Endothelial cell of umbilical vein (primary cell): ENCODE results near the gene CNRIP1. TPM values are rescaled to one million over a fixed set of nuclear protein-coding genes. Genes with fewer than 3 reads are reported as not detected.

Experiments
- BruUV-seq: library from RNA; stranded (reverse); fragments of 400-500 nt; replicated peaks from 2 replicates; lab custom pipeline; 2021; lab: Mats Ljungman, UMichigan
- CTCF ChIA-PET: fragments of 300-600, 350-600 bp; sonication (Branson Sonifier 250); formaldehyde crosslinking; loops from one replicate; lab custom pipeline; 2021; ENCODE audit warnings: antibody characterized with exemption, inconsistent platforms; lab: Charles Lee
- POLR2A ChIA-PET: fragments of 300-600, 350-600 bp; sonication (Branson Sonifier 250); formaldehyde crosslinking; loops from one replicate; lab custom pipeline; 2021; ENCODE audit warnings: antibody characterized with exemption, inconsistent platforms; lab: Charles Lee
- DNase-seq: peaks from one replicate; pipeline ENCODE4 v3.0.0-alpha.2; 2011; ENCODE audit warnings: low read depth, low spot score
- FAIRE-seq: peaks from 2 replicates; lab custom pipeline; 2011; peaks lifted over from hg19 to GRCh38; lab: Jason Lieb, UNC
- H2AFZ ChIP-seq: 2 replicates; pipeline ENCODE4 v1.6.0; 2012; ENCODE audit warnings: low read depth, low read length, control low read depth, inconsistent platforms
- H3K27ac ChIP-seq: 2 replicates; pipeline ENCODE4 v1.5.1; 2011; ENCODE audit warnings: low read depth, mild to moderate bottlenecking, control low read depth, low read length, moderate library complexity; ENCODE audit not compliant: insufficient read depth
- H3K27me3 ChIP-seq, 2 experiments: 2 replicates each; pipeline versions ENCODE4 v1.6.0 to v1.6.1; 2011; ENCODE audit warnings: low read length in 2 of 2, mixed read lengths in 1 of 2; ENCODE audit not compliant: control insufficient read depth in 2 of 2, insufficient read depth in 2 of 2
- H3K36me3 ChIP-seq, 2 experiments: 2 replicates in 1 of 2; 3 replicates in 1 of 2; pipeline ENCODE4 v1.5.1; 2011; ENCODE audit warnings: low read length in 2 of 2, mild to moderate bottlenecking in 1 of 2, moderate library complexity in 1 of 2; ENCODE audit not compliant: control insufficient read depth in 2 of 2, insufficient read depth in 2 of 2; ENCODE audit errors: extremely low read depth in 1 of 2
- H3K4me1 ChIP-seq: 3 replicates; pipeline ENCODE4 v1.5.1; 2011; ENCODE audit warnings: mild to moderate bottlenecking, low read length; ENCODE audit not compliant: control insufficient read depth, insufficient read depth; ENCODE audit errors: extremely low read depth
- H3K4me2 ChIP-seq: 2 replicates; pipeline ENCODE4 v1.6.1; 2011; ENCODE audit warnings: low read length, control low read depth, mixed read lengths; ENCODE audit not compliant: insufficient read depth
- H3K4me3 ChIP-seq, 3 experiments: fragments of 200-600 bp in 1 of 3; sonication (generic), shearing (Covaris generic) in 1 of 3; replicated peaks in 1 of 3; 2 replicates each; pipeline ENCODE4 v1.5.1; 2011 to 2016; ENCODE audit warnings: control low read depth in 3 of 3, low read length in 3 of 3, mild to moderate bottlenecking in 2 of 3, inconsistent platforms in 1 of 3, low read depth in 1 of 3, moderate library complexity in 1 of 3; ENCODE audit not compliant: insufficient read depth in 1 of 3
- H3K79me2 ChIP-seq: 2 replicates; pipeline ENCODE4 v1.6.0; 2012; ENCODE audit warnings: low read length, inconsistent platforms; ENCODE audit not compliant: control insufficient read depth, insufficient read depth
- H3K9ac ChIP-seq: replicated peaks from 2 replicates; pipeline ENCODE3; 2011; ENCODE audit warnings: low read length, control low read depth; ENCODE audit not compliant: insufficient read depth; ENCODE audit errors: extremely low read depth
- H3K9me1 ChIP-seq: replicated peaks from 3 replicates; pipeline ENCODE4 v1.6.0; 2011; ENCODE audit warnings: mild to moderate bottlenecking, low read length; ENCODE audit not compliant: control insufficient read depth, insufficient read depth; ENCODE audit errors: extremely low read depth
- H3K9me3 ChIP-seq: replicated peaks from 2 replicates; pipeline ENCODE4 v1.5.1; 2012; ENCODE audit warnings: low read length, inconsistent platforms; ENCODE audit not compliant: control insufficient read depth, insufficient read depth
- H4K20me1 ChIP-seq: replicated peaks from 2 replicates; pipeline ENCODE3; 2011; ENCODE audit warnings: mild to moderate bottlenecking, low read length; ENCODE audit not compliant: control insufficient read depth, insufficient read depth; ENCODE audit errors: extremely low read depth
- CTCF ChIP-seq, 2 donors: IDR thresholded peaks; 1 replicate in 1 of 2; 2 replicates in 1 of 2; pipeline ENCODE4 v1.5.1; 2011; ENCODE audit warnings: low read length in 2 of 2, mild to moderate bottlenecking in 2 of 2, moderate library complexity in 2 of 2, control low read depth in 1 of 2, inconsistent platforms in 1 of 2, low read depth in 1 of 2; ENCODE audit not compliant: insufficient read depth in 1 of 2; ENCODE audit errors: extremely low read depth in 1 of 2
- EZH2 ChIP-seq: IDR thresholded peaks from 2 replicates; pipeline ENCODE4 v1.6.1; 2012; ENCODE audit warnings: borderline replicate concordance, low read depth, mild to moderate bottlenecking, moderate library complexity, low read length, inconsistent platforms; ENCODE audit not compliant: severe bottlenecking
- FOS ChIP-seq: IDR thresholded peaks from 2 replicates; pipeline ENCODE4 v1.6.1; 2011; ENCODE audit warnings: mild to moderate bottlenecking, low read length, moderate library complexity, borderline replicate concordance; ENCODE audit not compliant: insufficient read depth
- GATA2 ChIP-seq: IDR thresholded peaks from 2 replicates; pipeline ENCODE4 v1.7.0; 2011; ENCODE audit warnings: low read depth, mild to moderate bottlenecking, moderate library complexity, mixed read lengths, low read length; ENCODE audit not compliant: insufficient read length, insufficient read depth
- JUN ChIP-seq: IDR thresholded peaks from 2 replicates; pipeline ENCODE4 v1.6.1; 2011; ENCODE audit warnings: borderline replicate concordance, low read depth; ENCODE audit not compliant: insufficient read length, insufficient read depth
- MAX ChIP-seq: IDR thresholded peaks from 2 replicates; pipeline ENCODE4 v1.6.1; 2011; ENCODE audit not compliant: insufficient read depth, insufficient read length
- MYC ChIP-seq: IDR thresholded peaks from one replicate; pipeline ENCODE4 v1.6.1; 2011; ENCODE audit warnings: mild to moderate bottlenecking, low read depth, low read length
- POLR2A ChIP-seq: IDR thresholded peaks from 2 replicates; pipeline ENCODE4 v1.6.1; 2012; ENCODE audit warnings: low read depth, mild to moderate bottlenecking, control low read depth, low read length
- POLR2AphosphoS5 ChIP-seq: IDR thresholded peaks from 2 replicates; pipeline ENCODE4 v1.6.1; 2012; ENCODE audit warnings: low read depth, mild to moderate bottlenecking, control low read depth, low read length, moderate library complexity; ENCODE audit not compliant: insufficient read depth
- dilution Hi-C: fragments of 300-500 bp; cut with MboI; formaldehyde crosslinking; loops from one replicate; pipeline ENCODE4 v1.15.0; 2019; ENCODE audit warnings: low sequenced_read_pairs; ENCODE audit not compliant: extremely low pct_ligation_motif_present
- intact Hi-C: fragments of 100-400 bp; cut with micrococcal nuclease; formaldehyde crosslinking; loops from one replicate; pipeline ENCODE4 v1.10.0; 2022
- polyA plus RNA-seq, 4 experiments: library from polyadenylated mRNA; depleted of rRNA in 3 of 4; stranded (reverse) in 3 of 4; unstranded in 1 of 4; fragments of >200 nt; gene quantifications; 2 replicates each; pipeline versions ENCODE4 v1.2.1 to v1.2.3, GENCODE V29; 2011 to 2012; ENCODE audit warnings: missing spikeins in 1 of 4
- total RNA-seq: library from RNA; stranded (reverse); gene quantifications from 2 replicates; pipeline ENCODE4 v1.2.3, GENCODE V29; 2021

The CNRIP1 gene
- total and polyA plus RNA-seq, 2 donors (not counting 3 experiments of a cell fraction or from before 2014, with no cell fraction given), result 74.6 to 98.9 TPM

GRCh38 chr2:68318914-68319397 is 793 bp downstream of the CNRIP1 start:
- Histone ChIP-seq H3K27me3 (no peaks in the 10 kb centered on the region), H3K9me1 (no peaks in the 10 kb centered on the region), H3K9me3 (no peaks in the 10 kb centered on the region), H3K9ac (peak overlapping the region; percentile 93), H3K4me2 (peak overlapping the region; percentile 68), H3K4me1 (peaks cover 22% of the 10 kb centered on the region), H2AFZ (peak overlapping the region; percentile 86), H3K79me2 (peaks cover 50% of the 10 kb centered on the region), H3K27ac (peak overlapping the region; percentile 99), H4K20me1 (no peaks in the 10 kb centered on the region), H3K4me3 (peak overlapping the region; percentile 60 to 83 (median 79)), H3K36me3 (peaks cover 7 to 14% of the 10 kb centered on the region in 2 experiments)
- TF ChIP-seq MAX (no peak), GATA2 (no peak), JUN (no peak), POLR2A (no peak), CTCF (IDR thresholded peaks at IDR 0.05; ENCODE audit: extremely low read depth in 1 of 2, insufficient read depth in 1 of 2, low read depth in 1 of 2, low read length in 2 of 2) (no peak), MYC (no peak), EZH2 (no peak), FOS (no peak), POLR2AphosphoS5 (no peak)
- CTCF ChIA-PET, result interaction anchor here (1.2 to 2.6 kb wide), 8 partner anchors 10 to 196 kb away, joined by 3 to 16 read pairs (median 7); partner anchors contain the start of gene PPP3R1
- FAIRE-seq (peak; percentile 58), DNase-seq (peak; percentile 40)
- BruUV-seq, result no TSS peak
- POLR2A ChIA-PET, result interaction anchor here (1.2 to 1.6 kb wide), 3 partner anchors 9 to 66 kb away, joined by 3 to 20 read pairs (median 3); partner anchors contain the start of gene PPP3R1
- intact Hi-C loops (loop anchor here (1.0 to 2.0 kb wide), 2 partner anchors 44 to 122 kb away; no protein-coding TSS in a partner anchor), dilution Hi-C loops (no loop called here)
